PFSK-1 (cell line): ENCODE data around the gene JAKMIP1.

ENCODE experiments used
- FOXP2 ChIP-seq: optimal IDR thresholded peaks from 2 replicates; pipeline ENCODE3; 2011; ENCODE audit warnings: borderline replicate concordance, control low read depth, inconsistent platforms; ENCODE audit not compliant: insufficient read depth; ENCODE audit errors: extremely low read length, extremely low read depth
- SIN3A ChIP-seq: IDR thresholded peaks from 2 replicates; pipeline ENCODE4 v1.6.1; 2012; ENCODE audit warnings: mild to moderate bottlenecking, low read length, moderate library complexity, borderline replicate concordance; ENCODE audit not compliant: insufficient read depth

GRCh38 chr4:5979981-5980380 is 220.4 kb downstream of the JAKMIP1 start:
- no peak for TF ChIP-seq SIN3A
- TF ChIP-seq FOXP2, result no peak
